ENCODE results near the gene CAMK2A.

DNA sequence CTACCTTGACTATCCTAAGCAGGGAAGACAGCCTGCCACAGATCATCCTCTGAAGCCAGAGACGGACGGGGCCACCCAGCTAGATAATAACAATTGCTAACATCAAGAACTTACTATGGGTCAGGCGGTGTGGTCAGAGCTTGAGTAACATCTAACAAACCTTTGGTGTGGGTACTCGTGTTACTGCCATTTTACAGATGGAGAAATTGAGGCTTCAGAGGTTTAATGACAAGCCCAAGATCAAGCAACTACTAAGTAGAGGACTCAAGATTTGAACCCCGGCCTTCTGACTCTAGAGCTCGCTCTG is 29.9 kb upstream of the CAMK2A start:
- TF ChIP-seq, protein P1, sequence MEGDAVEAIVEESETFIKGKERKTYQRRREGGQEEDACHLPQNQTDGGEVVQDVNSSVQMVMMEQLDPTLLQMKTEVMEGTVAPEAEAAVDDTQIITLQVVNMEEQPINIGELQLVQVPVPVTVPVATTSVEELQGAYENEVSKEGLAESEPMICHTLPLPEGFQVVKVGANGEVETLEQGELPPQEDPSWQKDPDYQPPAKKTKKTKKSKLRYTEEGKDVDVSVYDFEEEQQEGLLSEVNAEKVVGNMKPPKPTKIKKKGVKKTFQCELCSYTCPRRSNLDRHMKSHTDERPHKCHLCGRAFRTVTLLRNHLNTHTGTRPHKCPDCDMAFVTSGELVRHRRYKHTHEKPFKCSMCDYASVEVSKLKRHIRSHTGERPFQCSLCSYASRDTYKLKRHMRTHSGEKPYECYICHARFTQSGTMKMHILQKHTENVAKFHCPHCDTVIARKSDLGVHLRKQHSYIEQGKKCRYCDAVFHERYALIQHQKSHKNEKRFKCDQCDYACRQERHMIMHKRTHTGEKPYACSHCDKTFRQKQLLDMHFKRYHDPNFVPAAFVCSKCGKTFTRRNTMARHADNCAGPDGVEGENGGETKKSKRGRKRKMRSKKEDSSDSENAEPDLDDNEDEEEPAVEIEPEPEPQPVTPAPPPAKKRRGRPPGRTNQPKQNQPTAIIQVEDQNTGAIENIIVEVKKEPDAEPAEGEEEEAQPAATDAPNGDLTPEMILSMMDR (IDR thresholded peaks at IDR 0.05), result no peak
- TF ChIP-seq POLR2A (IDR thresholded peaks at IDR 0.05) (no peak), POLR2AphosphoS5 (IDR thresholded peaks at IDR 0.05) (no peak), EP300 (IDR thresholded peaks at IDR 0.05) (no peak)

Measured in upper lobe of left lung (tissue), 4 donors.